Dedifferentiated amniotic fluid mesenchymal stem cell (primary cell): Measurements from ENCODE around the gene TMA7.

Experiments used
- DNase-seq: peaks from one replicate; pipeline ENCODE4 v3.0.0-alpha.2; 2016; ENCODE audit errors: extremely low spot score

TMA7 gene

DNA sequence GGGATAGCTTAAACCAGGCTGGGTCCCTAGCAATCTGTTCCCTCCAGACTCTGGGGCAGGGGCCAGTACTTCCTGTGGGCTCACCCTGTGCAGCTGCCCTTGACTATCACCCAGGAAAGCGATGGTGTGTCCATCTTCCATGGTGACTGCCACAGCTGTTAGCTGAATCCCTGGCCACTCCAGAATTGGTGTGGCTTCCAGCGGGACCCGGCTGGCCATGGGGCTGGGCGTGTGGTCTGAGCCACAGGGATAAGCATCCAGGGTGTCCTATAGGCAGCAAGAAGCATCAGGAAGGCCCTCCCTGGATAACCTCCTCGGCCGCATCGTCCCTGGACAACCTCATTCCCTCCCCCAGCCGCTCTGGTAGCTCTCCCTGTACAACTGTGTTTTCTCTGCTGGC lies 17.4 kb upstream of the TMA7 start:
- no peak for DNase-seq

GRCh38 chr3:48423241-48423882 lies 16.7 kb upstream of the TMA7 start:
- no peak for DNase-seq

- no peak for DNase-seq
Observed at GRCh38 chr3:48423883-48424695, 16.0 kb upstream of the TMA7 start.

DNA sequence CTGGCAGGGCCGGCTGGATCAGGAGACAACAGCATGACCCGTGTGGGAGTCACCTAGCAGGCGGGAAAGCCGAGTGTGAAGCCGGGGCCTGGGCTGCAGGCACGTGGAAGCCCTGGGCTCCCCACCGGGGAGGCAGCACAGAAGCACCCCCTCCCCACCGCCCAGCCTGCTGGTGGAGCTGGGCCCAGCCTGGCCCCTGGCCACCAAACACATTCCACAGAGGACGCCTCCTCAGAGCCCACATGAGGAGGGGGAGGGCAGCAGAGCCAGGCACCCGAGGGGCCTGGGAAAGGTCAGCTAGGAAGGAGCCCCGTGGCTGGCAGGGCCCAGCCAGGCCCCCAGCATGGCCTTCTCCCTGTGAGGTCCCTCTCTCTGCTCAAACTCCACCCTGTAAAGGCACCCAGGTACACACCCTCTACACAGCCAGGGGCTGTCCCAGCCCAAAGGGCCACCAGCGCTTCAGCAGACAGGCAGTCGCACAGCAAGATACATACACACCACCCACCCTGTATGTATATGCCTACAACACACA lies 14.7 kb upstream of the TMA7 start:
- no peak for DNase-seq

DNA sequence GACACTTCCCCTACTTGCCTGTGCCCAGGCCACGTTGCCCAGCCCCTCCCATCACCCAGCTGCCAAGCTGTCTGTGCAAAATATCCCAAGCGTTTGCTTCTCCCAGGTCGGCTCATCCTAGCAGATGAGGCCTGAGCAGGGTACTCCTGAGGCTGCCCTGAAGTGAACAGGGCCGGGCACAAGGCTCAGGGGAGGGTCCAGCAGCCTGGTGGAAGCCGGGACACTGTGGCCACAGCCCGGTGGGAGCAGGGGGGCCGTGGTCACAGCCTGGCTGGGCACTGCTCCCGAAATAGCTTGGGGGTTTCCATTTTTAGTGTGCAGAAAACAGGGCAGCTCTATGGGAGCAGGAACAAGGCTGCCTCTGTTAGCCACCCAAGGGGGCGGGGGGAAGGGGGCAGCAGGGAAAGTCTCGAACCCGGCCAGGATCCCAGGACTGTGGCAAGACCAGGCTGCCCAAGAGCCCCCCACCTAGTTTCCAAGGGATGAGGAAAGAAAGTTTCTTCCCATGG lies 13.6 kb upstream of the TMA7 start:
- DNase-seq, result no peak

GRCh38 chr3:48426944-48427629 lies 13.0 kb upstream of the TMA7 start:
- DNase-seq, result peak; percentile 25

DNA sequence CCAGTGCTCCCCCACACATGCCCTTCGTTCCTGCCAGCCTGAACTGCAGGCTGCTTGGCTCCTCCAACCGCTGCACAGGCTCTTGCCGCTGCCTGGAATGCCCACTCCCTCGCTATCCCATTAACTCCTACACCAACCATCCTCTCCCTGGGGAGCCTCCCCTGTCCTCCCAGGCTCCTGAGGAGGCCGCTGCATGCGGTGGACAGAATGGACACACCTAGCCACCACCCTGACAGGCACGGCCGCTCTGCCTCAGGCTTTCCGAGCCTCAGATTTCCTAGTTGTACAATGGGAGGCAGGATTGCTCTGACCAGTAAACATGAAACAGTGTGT lies 12.5 kb upstream of the TMA7 start:
- no peak for DNase-seq

DNA sequence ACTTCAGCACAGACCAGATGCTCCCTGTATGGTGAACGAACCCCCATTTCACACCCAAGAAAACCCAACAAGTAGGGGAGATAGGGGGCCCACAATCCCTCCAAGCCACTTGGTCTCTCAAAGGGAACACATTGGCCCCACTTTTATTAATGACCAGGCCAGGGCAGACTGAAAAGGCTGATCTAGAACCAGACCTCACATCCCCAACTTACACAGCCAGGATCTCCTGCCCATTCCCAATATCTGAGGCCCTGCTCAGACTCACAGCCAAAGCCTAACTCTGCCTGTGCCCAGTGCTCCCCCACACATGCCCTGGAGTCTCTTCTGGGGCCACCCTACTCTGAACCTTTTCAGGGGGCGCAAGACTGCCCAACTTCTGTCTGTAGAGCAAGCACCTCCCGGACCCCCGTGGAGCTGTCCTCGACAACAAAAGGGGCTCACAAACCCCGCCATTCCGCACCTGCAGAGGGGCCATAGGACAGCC lies 11.9 kb upstream of the TMA7 start:
- no peak for DNase-seq

- no peak for DNase-seq
Observed at GRCh38 chr3:48428572-48429316, 11.3 kb upstream of the TMA7 start.

- DNase-seq, result no peak
Observed at GRCh38 chr3:48429317-48429959, 10.6 kb upstream of the TMA7 start.

DNA sequence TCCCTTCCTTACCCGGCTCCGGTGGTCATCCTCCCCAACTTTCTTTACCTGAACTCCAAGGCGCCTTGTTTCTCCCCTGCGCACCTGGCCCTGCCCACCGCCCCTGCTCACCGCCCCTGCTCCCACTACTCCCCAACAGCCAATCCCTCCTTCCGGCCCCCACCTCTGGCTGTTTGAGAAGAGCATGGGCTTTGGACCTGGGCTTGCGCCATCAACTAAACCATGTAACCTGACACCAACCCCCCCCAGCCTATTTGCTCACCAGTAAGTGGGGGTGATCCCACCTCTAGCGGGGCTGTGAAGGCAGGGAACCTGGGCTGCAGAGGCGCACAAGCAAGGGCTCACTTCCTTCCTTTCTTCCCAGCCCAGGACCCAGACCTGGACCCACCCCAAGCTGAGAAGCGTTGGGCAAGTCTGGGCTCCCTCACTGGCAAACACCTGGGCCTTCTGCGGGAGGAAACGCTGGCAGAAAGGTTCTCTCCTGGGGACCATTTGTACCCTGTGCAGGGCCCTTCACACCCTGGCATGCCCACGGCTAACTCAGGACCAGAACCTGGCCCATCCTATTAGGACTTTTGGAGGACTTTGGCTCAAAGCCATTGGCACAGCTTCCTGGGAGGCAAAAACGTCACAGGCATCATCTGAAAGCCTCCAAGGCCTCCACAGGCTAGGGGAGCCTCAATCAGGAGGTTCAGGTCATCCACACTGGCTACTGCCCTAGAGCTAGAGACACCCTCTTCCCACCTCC lies 9.9 kb upstream of the TMA7 start, which contains the start of gene PLXNB1:
Gene PLXNB1 (minus strand): TSS at position 127 of the 748 bp plus-strand sequence. CDS start 5,475 bp downstream, outside the sequence.
- DNase-seq, result no peak

- no peak for DNase-seq
Observed at GRCh38 chr3:48430708-48431101, 9.4 kb upstream of the TMA7 start.

DNA sequence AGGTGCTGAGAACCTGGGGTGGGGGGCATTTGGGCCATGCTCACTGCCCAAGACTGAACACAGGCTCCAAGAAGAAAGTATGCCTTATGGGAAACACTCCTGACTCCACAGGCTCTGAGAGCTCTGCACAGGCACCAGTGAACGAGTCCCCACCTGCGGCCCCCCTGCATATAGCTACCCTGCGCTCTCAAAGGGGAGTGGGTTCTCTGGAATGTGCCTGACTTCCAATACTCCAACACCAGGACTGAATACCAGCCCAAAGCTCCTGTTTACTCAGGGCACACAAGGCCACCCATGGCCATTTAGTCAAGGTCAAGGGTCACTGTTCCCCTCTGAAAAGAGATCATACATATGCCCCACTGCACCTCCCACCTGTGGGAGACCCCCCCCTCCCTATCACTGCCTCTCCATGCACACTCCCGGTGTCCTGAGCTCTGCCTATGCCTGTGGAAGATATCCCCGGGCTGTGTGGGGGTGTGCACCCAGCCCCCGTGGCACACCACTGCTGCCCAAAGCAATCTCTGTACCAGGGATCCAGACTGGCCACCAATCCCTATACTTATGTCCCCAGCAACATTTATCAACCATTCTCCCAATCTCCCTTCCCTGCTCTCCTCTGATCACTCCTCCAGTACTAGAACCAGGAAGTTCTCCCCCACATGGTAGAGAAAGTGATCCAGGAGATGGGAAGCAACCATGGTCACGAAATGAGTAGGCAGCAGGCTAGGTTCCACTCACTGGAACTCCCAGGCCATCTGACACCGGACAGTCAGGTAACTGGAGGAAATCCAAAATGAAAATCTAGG lies 8.6 kb upstream of the TMA7 start:
- no peak for DNase-seq

DNA sequence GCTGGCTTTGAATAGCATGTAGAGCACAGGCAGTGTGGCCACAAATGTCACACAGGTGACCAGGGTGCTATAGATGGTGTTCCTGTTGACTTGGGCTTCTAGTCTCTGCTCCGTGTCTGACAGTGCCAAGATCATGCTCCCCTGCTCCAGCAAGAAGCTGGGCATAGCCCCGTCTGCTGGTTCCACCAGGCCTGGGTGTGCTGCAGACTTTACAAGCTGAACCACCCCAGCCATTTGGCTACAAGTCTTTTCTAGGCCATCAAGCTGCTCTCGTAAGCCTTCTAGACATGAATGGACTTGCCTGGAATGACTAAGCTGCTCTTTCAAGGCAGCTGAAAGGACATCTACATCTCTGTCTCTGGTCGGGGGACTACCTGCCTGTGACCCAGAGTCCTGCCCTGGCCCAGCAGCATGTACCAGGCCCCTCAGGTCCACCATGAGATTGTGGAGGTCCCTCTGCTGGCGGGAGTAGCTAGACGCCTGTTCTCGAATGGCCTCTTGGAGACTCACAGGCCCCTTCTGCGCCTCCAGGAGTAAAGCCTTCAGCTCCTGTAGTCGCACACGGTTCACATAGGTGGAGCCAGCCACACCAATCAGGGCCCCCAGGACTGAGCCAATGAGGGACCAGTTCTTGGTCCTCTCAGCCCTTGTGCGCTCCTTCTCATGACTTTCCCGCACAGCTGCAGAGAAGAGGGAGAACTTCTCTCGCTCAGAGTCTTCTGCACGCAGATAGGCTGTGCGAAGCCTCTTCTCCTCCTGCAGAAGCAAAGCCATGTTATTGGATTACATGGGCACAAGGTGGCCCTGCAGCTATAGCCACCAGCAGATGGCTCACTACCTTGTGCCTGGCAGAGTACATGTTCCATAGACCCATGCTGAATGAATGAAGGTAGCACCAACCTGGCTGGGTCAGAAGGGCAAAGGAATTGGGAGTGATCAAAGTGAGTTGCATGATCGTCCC lies 7.4 kb upstream of the TMA7 start:
- no peak for DNase-seq

DNA sequence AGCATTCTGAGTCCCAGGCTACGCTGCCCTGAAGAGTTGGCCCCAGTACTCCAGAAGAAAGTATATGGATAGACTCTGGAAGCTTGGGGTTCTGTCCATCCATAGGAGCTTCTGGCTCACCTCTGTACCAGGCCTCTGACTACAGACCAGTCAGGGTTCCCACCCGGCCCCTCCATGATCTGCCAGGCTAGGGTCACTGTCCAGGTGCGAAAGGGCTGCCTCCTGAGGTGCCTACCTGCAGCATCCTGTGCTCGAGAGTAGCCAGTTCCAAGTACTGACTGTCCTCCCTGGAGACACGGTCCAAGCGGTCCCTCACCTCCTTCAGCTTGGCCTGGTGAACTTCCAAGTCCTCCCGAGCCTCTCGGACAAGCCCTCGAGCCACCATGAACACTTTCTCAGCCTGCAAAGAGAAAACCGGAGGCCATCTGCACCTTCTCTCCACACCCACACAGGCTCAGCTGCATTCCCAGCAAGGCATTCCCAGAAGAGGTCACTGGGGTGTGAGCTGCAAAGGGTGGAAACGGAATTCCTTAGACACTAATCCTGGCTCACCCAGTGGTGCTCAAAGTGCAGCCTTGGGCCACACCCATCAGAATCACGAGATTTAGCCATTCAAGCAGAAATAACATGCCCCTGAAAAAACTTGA lies 6.5 kb upstream of the TMA7 start:
- no peak for DNase-seq

- no peak for DNase-seq
Observed at GRCh38 chr3:48434591-48435222, 5.3 kb upstream of the TMA7 start.

- no peak for DNase-seq
Observed at GRCh38 chr3:48435223-48435595, 4.8 kb upstream of the TMA7 start.
